NCI-H128 (cell line): Measurements from ENCODE around the gene NPLOC4.

ENCODE experiments used
- DNase-seq: peaks from one replicate; lab custom pipeline; 2025; ENCODE audit not compliant: unreplicated experiment; lab: John Stamatoyannopoulos, UW

Gene NPLOC4

GRCh38 chr17:81509972-81510784, 126.7 kb downstream of the NPLOC4 start:
- no peak for DNase-seq

- no peak for DNase-seq
Measured at GRCh38 chr17:81509207-81509971, 127.5 kb downstream of the NPLOC4 start.

DNA sequence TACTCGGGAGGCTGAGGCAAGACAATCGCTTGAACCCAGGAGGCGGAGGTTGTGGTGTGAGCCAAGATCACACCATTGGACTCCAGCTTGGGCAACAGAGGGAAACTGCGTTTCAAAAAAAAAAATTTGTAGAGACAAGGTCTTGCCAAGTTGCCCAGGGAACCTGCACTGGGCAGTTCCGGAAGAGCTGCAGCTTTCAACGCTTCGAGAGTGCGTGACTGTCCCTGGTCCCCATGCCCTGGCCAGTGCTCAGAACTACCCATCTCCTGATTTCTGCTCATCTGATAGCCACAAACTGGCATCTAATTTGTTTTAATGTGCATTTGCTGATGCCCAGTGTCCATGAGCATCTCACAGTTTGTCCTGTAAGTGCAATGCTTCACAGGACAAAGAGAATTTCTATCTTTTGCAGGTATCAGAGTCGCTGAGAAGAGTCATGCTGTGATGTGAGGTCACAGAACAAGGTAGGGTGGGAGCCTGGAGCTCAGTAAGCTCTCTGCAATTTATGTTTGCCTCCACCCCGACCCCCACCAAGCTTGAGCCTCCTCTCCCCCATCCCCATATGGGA, 128.2 kb downstream of the NPLOC4 start:
- no peak for DNase-seq
